HCEC 1CT (cell line): ENCODE measurements around the gene PSMD5.

Experiments
- DNase-seq: peaks from one replicate; pipeline ENCODE4 v3.0.0-alpha.2; 2017

PSMD5 gene

GRCh38 chr9:120874226-120875194 lies 31.8 kb upstream of the PSMD5 start:
- no peak for DNase-seq

GRCh38 chr9:120873512-120873911 lies 30.8 kb upstream of the PSMD5 start:
- DNase-seq = peak; percentile 5

DNA sequence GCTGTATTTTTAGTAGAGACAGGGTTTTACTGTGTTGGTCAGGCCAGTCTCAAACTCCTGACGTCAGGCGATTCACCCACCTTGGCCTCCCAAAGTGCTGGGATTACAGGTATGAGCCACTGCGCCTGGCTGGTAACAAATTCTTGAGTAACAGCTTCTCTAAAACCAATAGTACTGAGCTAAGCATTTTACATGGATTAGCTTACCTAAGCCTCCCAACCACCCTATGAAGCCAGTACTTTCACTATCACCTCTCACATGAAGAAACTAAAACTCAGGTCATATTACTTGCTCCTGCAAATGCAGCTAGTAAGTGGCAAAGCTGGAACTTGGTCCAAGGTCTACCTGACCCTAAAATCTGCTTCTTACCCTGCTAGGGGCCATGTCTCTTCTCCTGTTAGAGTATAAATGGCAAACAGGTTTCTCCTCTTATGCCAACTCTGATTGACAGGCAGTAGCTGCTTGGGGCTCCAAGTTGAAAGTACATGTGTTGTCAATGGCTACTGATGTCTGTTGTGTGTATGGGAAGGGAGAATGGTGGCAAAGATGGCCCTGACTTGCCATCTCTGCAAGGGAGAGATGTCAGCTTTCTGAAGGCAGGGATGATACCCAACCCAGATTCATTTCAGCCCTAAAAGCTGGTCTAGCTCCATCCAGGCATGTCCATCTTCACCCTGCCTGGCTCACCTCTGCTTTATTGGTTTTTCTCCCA lies 30.2 kb upstream of the PSMD5 start:
- no peak for DNase-seq

DNA sequence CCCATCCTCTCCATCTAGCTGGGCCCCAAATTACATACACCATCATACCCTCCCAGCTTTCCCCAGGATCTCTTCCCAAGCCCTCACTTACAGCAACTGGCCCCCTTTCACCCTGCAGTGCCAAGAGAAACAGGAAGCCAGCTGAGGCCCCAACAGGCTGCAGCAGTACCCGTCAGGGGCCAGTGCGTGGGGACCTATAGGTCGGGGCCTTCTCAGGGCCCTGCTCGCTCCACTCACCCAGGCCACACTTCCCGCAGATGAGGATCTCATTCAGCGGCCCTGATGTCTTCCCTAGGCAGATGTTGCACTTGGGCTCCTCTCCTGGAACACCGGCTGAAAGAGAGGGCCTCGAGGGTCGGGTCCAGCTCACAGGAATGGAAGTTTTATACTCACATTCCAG lies 27.5 kb upstream of the PSMD5 start:
- DNase-seq = no peak

DNA sequence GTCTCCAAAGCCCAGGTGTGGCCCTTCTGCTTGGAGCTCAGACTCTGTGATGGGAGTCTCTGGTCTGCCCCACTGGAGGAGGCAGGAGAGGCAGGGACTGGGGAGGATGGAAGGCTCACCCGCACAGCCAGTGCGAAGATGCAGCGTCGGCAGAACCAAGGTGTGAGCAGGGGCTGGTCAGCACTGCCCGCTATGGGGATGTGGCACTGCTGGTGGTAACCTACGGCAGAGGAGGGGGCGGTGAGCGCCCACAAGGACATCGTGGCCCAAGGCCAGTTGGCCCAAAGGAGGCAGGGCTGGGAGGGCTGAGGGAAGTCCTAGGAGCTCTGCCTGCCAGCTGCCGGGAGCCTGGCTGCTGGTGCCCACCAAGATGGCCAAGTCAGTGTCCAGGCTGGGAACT lies 27.0 kb upstream of the PSMD5 start:
- no peak for DNase-seq

GRCh38 chr9:120869360-120869687 lies 26.6 kb upstream of the PSMD5 start:
- DNase-seq = no peak

GRCh38 chr9:120868676-120869359 lies 26.1 kb upstream of the PSMD5 start:
- DNase-seq = peak; percentile 93

DNA sequence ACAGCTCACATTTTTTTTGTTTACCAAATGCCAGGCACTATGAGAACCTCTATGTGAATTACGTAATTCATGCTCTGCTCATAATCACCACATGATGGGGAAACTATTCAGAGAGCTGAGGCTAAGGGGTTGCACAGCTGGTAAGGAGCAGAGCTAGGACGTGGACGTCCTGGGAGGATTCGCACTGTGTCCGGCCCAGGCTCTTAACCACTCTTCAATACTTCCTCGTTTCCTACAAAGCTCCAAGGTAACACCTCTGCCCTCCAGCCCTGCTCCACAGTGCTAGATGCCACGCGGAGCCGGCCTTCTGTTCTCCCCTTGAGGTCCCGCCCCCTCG lies 25.6 kb upstream of the PSMD5 start:
- peak; percentile 87 for DNase-seq

GRCh38 chr9:120867676-120868338 lies 25.1 kb upstream of the PSMD5 start:
- DNase-seq = no peak

- no peak for DNase-seq
These were observed 23.9 kb upstream of the PSMD5 start for GRCh38 chr9:120866651-120867050.

GRCh38 chr9:120865809-120866208 lies 23.1 kb upstream of the PSMD5 start:
- no peak for DNase-seq

DNA sequence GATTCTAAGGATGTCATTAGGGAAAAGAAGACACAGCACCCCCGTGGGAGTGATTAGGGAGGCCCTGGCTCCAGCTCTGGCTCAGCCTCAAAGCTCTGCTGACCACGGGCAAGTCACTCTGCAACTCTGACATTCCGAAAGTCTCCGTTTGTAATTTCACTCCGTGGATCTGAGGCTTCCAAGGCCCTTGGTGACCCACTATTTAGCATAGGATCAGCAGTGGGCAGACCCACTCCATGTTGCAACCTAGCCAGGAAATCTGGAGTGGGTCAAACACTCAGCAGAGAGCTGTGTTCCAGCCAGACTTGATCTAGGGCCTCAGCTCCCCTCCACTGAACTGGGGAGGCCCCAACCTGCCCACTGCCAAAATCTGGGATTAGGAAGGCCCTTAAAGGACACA lies 22.5 kb upstream of the PSMD5 start:
- DNase-seq = no peak

DNA sequence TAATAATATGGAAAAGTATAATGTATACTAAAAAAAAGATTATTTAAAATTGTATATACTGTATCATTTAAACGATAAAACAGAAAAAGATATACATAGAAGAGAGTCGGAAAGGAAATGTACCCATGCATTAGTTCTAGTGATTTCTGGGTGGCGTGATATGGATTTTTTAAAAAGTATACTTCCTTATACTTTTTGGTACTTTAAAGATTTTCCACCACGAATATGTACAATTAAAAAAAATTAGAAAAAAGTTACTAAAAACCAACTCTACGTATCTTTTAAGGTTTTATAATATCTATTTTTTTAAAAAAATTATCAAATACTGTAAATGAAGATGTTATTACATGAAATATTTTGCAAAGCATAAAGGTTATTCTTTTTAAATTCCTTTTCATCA lies 22.0 kb upstream of the PSMD5 start:
- DNase-seq = no peak

- DNase-seq = no peak
These were observed 21.1 kb upstream of the PSMD5 start for GRCh38 chr9:120863833-120864232.

- DNase-seq = no peak
These were observed 19.7 kb upstream of the PSMD5 start for GRCh38 chr9:120862452-120862851.

GRCh38 chr9:120861935-120862334 lies 19.2 kb upstream of the PSMD5 start:
- DNase-seq = no peak

DNA sequence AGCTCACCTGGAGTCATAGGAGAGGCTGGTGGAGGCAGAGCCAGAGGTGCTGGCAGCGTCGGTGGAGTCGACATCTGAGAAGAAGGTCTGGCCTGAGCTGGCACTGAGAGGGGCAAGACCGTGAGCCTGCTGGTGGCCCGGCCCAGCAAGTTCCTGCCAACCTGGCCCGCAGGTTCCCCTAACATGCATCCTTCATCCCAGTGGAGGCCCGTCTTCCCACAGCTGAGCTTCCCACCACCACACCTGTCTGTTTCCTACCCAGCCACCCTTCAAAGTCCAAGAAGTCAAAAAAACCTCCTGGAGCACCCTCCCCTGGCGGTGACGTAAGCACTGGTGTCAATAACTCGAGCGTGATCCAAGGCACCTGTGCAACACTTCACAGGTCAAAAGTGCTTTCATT lies 17.4 kb upstream of the PSMD5 start:
- no peak for DNase-seq

DNA sequence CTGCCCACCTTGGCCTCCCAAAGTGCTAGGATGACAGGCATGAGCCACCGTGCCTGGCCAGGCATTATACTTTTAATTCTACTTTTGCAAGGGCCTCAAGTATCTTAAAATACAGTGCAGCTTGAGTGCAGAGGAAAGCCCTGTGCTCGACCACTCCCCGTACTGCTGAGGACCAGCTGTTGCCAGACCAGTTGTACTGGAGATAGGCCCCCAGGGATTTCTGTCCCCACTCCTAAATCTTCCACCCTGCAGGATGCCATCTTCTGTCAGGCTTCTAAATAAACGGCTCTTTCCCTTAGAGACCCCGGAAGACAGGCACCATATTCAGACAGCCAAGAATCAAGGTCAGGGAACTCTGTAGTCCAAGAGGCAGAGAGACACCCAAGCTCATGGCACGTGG lies 16.6 kb upstream of the PSMD5 start:
- DNase-seq = no peak

DNA sequence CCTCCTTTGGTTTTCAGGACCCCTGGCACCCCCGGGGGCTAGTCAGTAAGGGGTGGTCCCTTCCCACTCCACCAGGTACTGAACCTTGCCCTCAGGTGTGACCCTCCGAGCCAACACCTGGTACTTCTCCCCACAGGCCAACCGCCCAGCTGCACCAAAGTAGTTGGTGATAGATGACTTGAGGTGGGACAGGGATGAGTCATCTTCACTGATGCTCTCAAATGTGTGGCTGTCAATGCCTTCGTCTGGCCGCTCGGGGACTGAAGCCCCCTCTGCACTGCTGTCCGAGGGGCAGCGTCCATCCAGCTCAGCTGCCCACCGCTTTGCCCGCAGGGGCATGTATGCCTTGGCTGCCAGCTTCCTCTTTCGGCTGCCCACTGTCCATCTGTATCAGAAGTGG lies 15.2 kb upstream of the PSMD5 start:
- no peak for DNase-seq

GRCh38 chr9:120857481-120857880 lies 14.8 kb upstream of the PSMD5 start:
- DNase-seq = no peak

DNA sequence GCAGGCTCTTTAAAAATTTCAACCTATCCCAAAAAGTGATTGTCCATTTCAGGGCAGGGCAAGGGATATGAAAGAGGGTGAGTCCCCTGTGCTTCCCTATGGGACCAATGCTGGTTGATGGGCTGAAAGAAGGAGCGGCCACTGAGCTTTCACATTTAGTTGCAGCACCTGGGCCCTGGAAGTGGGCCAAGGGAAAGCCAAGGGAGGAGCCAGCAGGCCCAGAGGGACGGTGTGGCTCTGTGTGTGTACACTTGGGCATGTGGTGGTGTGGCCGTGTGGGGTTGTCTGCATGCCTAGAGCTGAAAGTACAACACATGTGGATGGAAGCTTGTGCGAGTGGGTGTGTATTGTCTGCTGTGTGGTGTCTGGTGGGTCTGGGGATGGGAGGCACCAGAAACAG lies 14.0 kb upstream of the PSMD5 start:
- no peak for DNase-seq

DNA sequence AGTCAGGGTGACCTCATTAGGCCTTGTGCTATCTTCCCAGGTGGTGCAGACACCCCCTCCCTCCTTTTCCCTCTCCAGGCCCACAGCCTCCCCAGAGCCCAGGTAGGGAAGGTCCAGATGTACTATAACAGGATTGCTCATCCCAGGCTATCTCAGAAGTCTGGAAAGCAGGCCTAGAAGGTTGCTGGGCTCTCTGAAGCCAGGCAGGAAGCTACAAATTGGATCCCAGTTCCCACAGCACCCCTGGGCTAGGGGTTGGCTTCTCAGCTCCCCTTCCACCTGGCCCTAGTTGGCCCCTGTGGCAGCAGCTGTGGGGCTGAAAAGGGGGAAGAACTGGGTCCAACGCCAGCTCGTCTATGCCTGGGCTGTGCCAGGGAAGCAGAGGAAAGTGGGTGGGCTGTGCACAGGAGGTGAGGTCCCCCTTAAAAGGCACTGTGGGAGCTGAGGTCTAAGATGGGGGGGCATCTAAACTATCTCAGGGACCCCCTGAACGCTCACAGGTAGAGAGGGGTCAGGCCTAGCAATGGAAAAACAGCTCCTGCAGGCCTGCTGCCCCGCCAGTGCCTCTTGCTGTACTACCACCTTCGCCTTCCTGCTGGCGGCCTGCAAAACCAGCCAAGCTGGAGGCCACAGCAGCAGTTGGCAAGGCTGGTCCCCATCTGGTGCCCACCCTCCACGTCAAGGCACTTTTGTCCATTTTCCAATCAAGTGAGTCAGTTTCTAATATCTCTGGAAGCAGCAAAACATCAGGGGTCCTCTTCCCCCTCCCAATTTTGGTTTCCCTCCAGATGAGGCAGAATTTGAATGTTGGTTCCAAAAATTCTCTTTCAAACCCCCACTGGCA lies 13.3 kb upstream of the PSMD5 start:
- DNase-seq = no peak
